Small intestine (tissue), 7 donors: ENCODE data around the gene BTN1A1. TPM values are rescaled to one million over a fixed set of nuclear protein-coding genes. Genes with fewer than 3 reads are reported as not detected.

Source experiments
- DNase-seq, 2 donors: peaks; one replicate each; pipeline versions ENCODE4 v3.0.0 to v3.0.0-alpha.2; 2013
- FAIRE-seq: peaks from 2 replicates; lab custom pipeline; 2012; peaks lifted over from hg19 to GRCh38; lab: Jason Lieb, UNC
- H3K27ac ChIP-seq, 3 donors: one replicate each; pipeline ENCODE4 v1.5.1; 2013; ENCODE audit warnings: low read length in 2 of 3, mild to moderate bottlenecking in 2 of 3, control low read depth in 1 of 3, inconsistent platforms in 1 of 3, low read depth in 1 of 3, moderate library complexity in 1 of 3
- H3K27me3 ChIP-seq, 3 donors: one replicate each; pipeline ENCODE4 v1.6.1; 2013; ENCODE audit warnings: low read length in 3 of 3, inconsistent platforms in 1 of 3; ENCODE audit not compliant: control insufficient read depth in 3 of 3, insufficient read depth in 3 of 3
- H3K36me3 ChIP-seq, 3 donors: one replicate each; pipeline ENCODE4 v1.6.1; 2013; ENCODE audit warnings: low read length in 3 of 3, inconsistent platforms in 1 of 3, low read depth in 1 of 3, mild to moderate bottlenecking in 1 of 3, moderate library complexity in 1 of 3; ENCODE audit not compliant: control insufficient read depth in 3 of 3, insufficient read depth in 2 of 3
- H3K4me1 ChIP-seq, 3 donors: one replicate each; pipeline ENCODE4 v1.6.1; 2013; ENCODE audit warnings: low read length in 2 of 3, inconsistent platforms in 1 of 3, low read depth in 1 of 3, mild to moderate bottlenecking in 1 of 3, moderate library complexity in 1 of 3; ENCODE audit not compliant: control insufficient read depth in 3 of 3, insufficient read depth in 2 of 3
- H3K4me3 ChIP-seq, 3 donors: one replicate each; pipeline ENCODE4 v1.5.1; 2013; ENCODE audit warnings: low read length in 3 of 3, control low read depth in 1 of 3, inconsistent platforms in 1 of 3, low read depth in 1 of 3, mild to moderate bottlenecking in 1 of 3, moderate library complexity in 1 of 3
- H3K9me3 ChIP-seq, 2 donors: one replicate each; pipeline ENCODE4 v1.6.1; 2013; ENCODE audit warnings: low read depth in 1 of 2, low read length in 1 of 2; ENCODE audit not compliant: control insufficient read depth in 2 of 2, insufficient read depth in 1 of 2
- WGBS, 3 donors: extraction: QIAGEN DNeasy Blood & Tissue Kit; methylation state at CpG; one replicate each; pipeline ENCODE4 v1.1.7; 2013; 5-methylcytosine and 5-hydroxymethylcytosine counted together
- polyA plus RNA-seq, 4 donors: library from polyadenylated mRNA; stranded (reverse) in 3 of 4; unstranded in 1 of 4; fragments of 200-250 nt in 3 of 4; fragments of 120-200 nt in 1 of 4; gene quantifications; one replicate each; pipeline versions ENCODE4 v1.2.1 to v1.2.3, GENCODE V29; 2013
- donor health status: healthy with polysubstance abuse.
- donor health status: control.
- donor health status: control.
- donor health status: Bipolar disorder and iron deficiency.
- donor health status: healthy.

The BTN1A1 gene
- polyA plus RNA-seq, 4 donors, result 0.15 to 0.48 TPM; not detected in 2

DNA sequence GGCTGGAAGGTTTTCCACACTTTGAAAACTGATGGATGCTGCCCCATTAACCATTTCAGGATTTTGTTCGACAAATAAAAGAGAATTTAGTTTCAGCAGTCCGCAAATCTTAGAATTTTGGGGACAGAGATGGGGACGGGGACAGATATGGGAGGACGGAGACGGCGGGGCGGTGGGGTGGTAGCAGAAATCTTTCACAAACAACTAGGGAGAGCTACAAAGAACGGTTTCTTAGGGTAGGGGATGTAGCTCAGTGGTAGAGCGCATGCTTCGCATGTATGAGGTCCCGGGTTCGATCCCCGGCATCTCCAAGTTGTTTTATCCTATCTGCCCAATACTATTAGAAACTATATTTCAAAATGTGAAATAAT, 53.1 kb downstream of the BTN1A1 start:
- FAIRE-seq (no peak), DNase-seq (peak; percentile 74 to 83)
- Histone ChIP-seq H3K4me3 (peak overlapping the region; percentile 22 to 51 (median 40)), H3K36me3 (no peaks in the 10 kb centered on the region), H3K9me3 (no peaks in the 10 kb centered on the region), H3K4me1 (peaks cover 2 to 12% (median 5%) of the 10 kb centered on the region in 3 donors), H3K27ac (peak overlapping the region in 1 of 3 donors; percentile 37), H3K27me3 (no peaks in the 10 kb centered on the region)
- WGBS, 3 donors, result 0 to 1% (median 0%) methylated on average over 13 of the region's 13 CpGs

DNA sequence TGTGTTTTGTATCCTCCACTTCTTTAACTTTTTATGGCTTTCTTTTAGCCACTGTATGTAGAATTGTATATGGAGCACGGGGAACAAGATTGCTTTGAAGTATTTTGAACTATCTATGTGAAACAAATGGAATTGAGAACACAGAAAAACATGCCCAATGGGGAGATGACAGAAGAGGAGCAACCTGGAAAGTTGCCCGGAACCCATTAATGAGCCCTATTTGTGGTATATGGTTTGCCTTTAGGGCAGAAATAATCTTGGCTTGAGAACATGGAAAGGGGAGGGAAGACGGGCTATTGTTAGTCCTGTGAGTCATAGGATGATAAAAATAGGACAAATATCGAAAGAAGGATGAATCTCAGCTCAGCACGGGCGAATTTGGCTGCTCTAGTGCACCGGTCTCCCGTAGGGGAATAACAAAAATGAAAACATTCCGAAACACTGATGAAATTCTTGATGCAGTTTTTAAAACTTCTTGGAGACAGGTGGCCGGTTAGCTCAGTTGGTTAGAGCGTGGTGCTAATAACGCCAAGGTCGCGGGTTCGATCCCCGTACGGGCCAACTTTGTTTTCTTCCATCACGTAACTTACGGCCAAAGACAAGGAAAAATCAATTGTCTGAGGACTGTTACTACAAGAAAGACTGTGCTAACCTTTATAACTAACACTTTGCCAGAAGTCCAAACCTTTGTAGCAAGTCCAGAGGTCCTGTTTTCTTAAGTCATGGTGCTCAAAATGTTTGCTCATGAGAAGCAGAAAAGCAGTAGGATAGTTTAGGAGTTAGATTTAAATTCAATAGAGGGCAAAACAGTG, 53.7 kb downstream of the BTN1A1 start:
- Histone ChIP-seq H3K27me3 (no peaks in the 10 kb centered on the region), H3K9me3 (no peaks in the 10 kb centered on the region), H3K4me1 (peaks cover 2 to 12% (median 5%) of the 10 kb centered on the region in 3 donors), H3K36me3 (no peaks in the 10 kb centered on the region), H3K27ac (peak overlapping the region in 2 of 3 donors; percentile 48 to 89), H3K4me3 (peak overlapping the region; percentile 7 to 51 (median 40))
- FAIRE-seq, result no peak
- peak; percentile 84 for DNase-seq
- WGBS, 3 donors, result 0% methylated on average over 19 of the region's 19 CpGs

DNA sequence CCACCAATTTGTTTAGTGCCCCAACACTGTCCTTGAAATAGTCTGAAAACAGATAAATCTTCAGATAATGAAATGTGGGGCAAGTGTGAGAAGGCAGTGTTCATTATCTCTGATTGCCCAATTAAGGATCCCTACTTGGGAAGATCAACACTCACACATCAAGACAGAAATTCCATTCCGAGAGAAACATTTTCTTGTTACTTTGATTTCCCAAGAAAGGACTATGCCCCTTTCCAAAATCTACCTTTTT, 54.3 kb downstream of the BTN1A1 start:
- Histone ChIP-seq H3K27ac (peak overlapping the region; percentile 22 to 89 (median 23)), H3K4me1 (peaks cover 2 to 12% (median 5%) of the 10 kb centered on the region in 3 donors), H3K9me3 (no peaks in the 10 kb centered on the region), H3K4me3 (peak overlapping the region in 2 of 3 donors; percentile 32 to 51), H3K27me3 (no peaks in the 10 kb centered on the region), H3K36me3 (no peaks in the 10 kb centered on the region)
- FAIRE-seq (no peak), DNase-seq (no peak)
- 0 to 17% (median 3%) methylated on average over 1 of the region's 1 CpG for WGBS, 3 donors

- peak overlapping the region; percentile 22 to 89 (median 23) for H3K27ac ChIP-seq
- H3K9me3 ChIP-seq, result no peaks in the 10 kb centered on the region
- peak overlapping the region in 2 of 3 donors; percentile 32 to 51 for H3K4me3 ChIP-seq
- H3K27me3 ChIP-seq, result no peaks in the 10 kb centered on the region
- DNase-seq (peak; percentile 33 to 57), FAIRE-seq (no peak)
- 5 to 9% (median 8%) methylated on average over 27 of the region's 27 CpGs for WGBS, 3 donors
- H3K4me1 ChIP-seq, result peaks cover 2 to 12% (median 2%) of the 10 kb centered on the region in 3 donors
- no peaks in the 10 kb centered on the region for H3K36me3 ChIP-seq
Measured at GRCh38 chr6:26554697-26555504, 54.8 kb downstream of the BTN1A1 start.

- no peak for FAIRE-seq
- no peaks in the 10 kb centered on the region for H3K36me3 ChIP-seq
- peaks cover 2 to 12% (median 2%) of the 10 kb centered on the region in 3 donors for H3K4me1 ChIP-seq
- no peaks in the 10 kb centered on the region for H3K27me3 ChIP-seq
- H3K27ac ChIP-seq, result no peak overlapping the region
- H3K4me3 ChIP-seq, result peak overlapping the region in 1 of 3 donors; percentile 51
- WGBS, 3 donors, result 42 to 69% (median 63%) methylated on average over 19 of the region's 19 CpGs
- no peaks in the 10 kb centered on the region for H3K9me3 ChIP-seq
- DNase-seq, result peak in 1 of 2 donors; percentile 37
Measured at GRCh38 chr6:26555505-26556262, 55.6 kb downstream of the BTN1A1 start.

DNA sequence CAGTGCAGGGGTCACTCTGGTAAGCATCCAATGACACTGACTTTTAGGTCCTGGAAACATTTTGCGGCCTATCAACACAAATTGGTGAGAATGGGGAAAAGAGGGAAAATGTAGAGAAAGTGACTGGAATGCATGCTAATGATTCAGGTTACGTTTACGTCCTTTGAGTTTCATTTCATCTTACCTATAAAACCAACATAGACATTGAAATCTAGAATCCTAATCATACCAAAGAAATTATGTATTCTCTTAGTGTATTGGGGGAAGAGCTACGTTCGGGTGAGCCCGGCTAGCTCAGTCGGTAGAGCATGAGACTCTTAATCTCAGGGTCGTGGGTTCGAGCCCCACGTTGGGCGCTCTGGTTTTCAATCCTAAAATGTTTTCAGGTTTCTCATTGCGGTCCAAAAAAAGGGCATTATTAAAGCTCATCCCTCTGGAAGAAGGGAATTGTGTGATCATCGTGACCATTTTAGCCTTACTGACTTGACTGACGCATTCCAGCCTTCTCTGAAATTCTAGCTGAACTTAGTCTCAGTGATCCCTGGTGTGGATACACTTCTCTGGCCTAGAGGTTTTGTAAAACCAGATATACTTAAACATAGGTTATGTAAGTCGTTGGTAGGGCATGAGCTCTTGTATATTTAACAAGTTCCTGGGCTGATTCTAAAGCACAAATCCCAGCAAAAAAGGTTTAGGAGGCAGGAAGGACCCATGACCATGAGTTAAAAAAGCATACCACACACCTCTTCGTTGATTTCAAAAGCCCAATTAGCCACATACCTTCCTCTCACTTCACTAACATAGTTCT, 56.4 kb downstream of the BTN1A1 start:
- 36 to 54% (median 43%) methylated on average over 16 of the region's 16 CpGs for WGBS, 3 donors
- Histone ChIP-seq H3K9me3 (peaks cover 0 to under 1% of the 10 kb centered on the region in 2 donors), H3K4me3 (no peak overlapping the region), H3K27me3 (no peaks in the 10 kb centered on the region), H3K4me1 (peaks cover 2 to 12% (median 2%) of the 10 kb centered on the region in 3 donors), H3K27ac (no peak overlapping the region), H3K36me3 (no peaks in the 10 kb centered on the region)
- DNase-seq, result peak in 1 of 2 donors; percentile 45
- no peak for FAIRE-seq
